PFSK-1 (cell line): ENCODE measurements around the gene PRKN.

Source experiments
- FOXP2 ChIP-seq: optimal IDR thresholded peaks from 2 replicates; pipeline ENCODE3; 2011; ENCODE audit warnings: borderline replicate concordance, control low read depth, inconsistent platforms; ENCODE audit not compliant: insufficient read depth; ENCODE audit errors: extremely low read length, extremely low read depth
- POLR2AphosphoS5 ChIP-seq: IDR thresholded peaks from 2 replicates; pipeline ENCODE4 v1.6.1; 2012; ENCODE audit warnings: low read depth, mild to moderate bottlenecking, control low read depth, low read length, moderate library complexity
- SIN3A ChIP-seq: IDR thresholded peaks from 2 replicates; pipeline ENCODE4 v1.6.1; 2012; ENCODE audit warnings: mild to moderate bottlenecking, low read length, moderate library complexity, borderline replicate concordance; ENCODE audit not compliant: insufficient read depth
- TAF1 ChIP-seq: IDR thresholded peaks from 2 replicates; pipeline ENCODE4 v1.6.1; 2012; ENCODE audit warnings: low read length, control low read depth, borderline replicate concordance; ENCODE audit not compliant: insufficient read depth
- TF ChIP-seq, protein P1 (sequence below), 2 experiments: IDR thresholded peaks; 2 replicates each; pipeline versions ENCODE4 v1.6.1 to v1.8.0; 2011 to 2012; ENCODE audit warnings: low read depth in 2 of 2, low read length in 2 of 2, control low read depth in 1 of 2, inconsistent platforms in 1 of 2, mild to moderate bottlenecking in 1 of 2, moderate library complexity in 1 of 2; ENCODE audit not compliant: insufficient read depth in 1 of 2

The PRKN gene

GRCh38 chr6:162140251-162140852 is 587.2 kb downstream of the PRKN start:
- TF ChIP-seq, protein P1, sequence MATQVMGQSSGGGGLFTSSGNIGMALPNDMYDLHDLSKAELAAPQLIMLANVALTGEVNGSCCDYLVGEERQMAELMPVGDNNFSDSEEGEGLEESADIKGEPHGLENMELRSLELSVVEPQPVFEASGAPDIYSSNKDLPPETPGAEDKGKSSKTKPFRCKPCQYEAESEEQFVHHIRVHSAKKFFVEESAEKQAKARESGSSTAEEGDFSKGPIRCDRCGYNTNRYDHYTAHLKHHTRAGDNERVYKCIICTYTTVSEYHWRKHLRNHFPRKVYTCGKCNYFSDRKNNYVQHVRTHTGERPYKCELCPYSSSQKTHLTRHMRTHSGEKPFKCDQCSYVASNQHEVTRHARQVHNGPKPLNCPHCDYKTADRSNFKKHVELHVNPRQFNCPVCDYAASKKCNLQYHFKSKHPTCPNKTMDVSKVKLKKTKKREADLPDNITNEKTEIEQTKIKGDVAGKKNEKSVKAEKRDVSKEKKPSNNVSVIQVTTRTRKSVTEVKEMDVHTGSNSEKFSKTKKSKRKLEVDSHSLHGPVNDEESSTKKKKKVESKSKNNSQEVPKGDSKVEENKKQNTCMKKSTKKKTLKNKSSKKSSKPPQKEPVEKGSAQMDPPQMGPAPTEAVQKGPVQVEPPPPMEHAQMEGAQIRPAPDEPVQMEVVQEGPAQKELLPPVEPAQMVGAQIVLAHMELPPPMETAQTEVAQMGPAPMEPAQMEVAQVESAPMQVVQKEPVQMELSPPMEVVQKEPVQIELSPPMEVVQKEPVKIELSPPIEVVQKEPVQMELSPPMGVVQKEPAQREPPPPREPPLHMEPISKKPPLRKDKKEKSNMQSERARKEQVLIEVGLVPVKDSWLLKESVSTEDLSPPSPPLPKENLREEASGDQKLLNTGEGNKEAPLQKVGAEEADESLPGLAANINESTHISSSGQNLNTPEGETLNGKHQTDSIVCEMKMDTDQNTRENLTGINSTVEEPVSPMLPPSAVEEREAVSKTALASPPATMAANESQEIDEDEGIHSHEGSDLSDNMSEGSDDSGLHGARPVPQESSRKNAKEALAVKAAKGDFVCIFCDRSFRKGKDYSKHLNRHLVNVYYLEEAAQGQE (IDR thresholded peaks at IDR 0.05; ENCODE audit: insufficient read depth in 1 of 2, low read depth in 2 of 2, low read length in 2 of 2): no peak
- TF ChIP-seq SIN3A: no peak
- TF ChIP-seq POLR2AphosphoS5: no peak
- no peak for TF ChIP-seq FOXP2
- no peak for TF ChIP-seq TAF1

DNA sequence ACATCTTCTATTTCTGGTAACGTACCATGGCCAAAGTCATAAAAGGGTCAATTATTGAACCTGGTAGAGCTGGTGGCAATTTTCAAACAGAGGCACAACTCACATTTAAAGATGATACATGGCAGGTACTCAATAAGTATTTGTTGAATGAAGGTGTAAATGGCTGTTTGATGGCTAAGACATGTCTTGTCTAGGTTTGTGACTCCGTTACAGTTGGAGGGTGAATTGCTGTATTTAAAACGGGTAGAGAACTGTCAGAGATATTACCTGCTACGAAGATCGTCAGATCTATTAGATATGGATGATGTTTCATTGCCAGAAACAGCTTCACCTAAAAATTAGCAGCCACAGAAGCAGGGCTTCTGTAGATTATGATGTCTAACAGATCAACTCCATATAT is 601.9 kb downstream of the PRKN start:
- TF ChIP-seq SIN3A (no peak), TAF1 (no peak)

DNA sequence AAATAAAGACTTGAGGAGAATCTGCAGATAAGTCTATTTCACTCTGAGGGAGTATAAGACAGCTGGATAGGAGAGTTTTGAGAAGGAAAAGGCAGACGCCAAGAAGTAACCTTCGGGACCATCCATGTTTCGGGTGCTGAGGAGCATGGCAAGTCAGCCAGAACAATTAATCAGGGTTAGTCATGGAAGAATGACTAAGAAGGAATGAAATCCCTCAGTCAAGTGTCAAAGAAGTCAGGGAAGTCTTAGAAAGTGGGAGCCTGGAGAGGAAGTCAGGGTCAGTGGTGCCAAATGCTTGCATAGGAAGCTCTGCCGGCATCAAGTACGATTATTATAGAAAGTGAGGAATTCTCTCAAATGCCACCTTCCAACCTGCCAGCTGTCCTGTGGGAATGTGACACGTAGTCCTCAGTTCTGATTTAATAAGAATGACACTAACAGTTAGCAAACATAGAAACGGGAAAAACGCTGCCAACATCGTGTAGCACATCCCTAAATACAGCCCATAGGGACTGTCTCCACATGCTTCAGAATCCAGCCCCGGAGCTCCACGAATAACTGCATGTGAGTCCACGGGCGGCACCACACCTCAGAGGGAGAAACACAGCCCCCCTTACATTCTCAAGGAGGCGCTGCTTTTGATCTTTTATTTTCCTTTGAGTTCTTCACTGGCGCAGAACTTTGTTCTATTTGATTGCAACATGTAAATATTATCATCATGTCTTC is 602.7 kb downstream of the PRKN start:
- TF ChIP-seq FOXP2: no peak
- TF ChIP-seq POLR2AphosphoS5: no peak
- TF ChIP-seq, protein P1 (IDR thresholded peaks at IDR 0.05; ENCODE audit: insufficient read depth in 1 of 2, low read depth in 2 of 2, low read length in 2 of 2): no peak
- TF ChIP-seq SIN3A: no peak
- no peak for TF ChIP-seq TAF1

DNA sequence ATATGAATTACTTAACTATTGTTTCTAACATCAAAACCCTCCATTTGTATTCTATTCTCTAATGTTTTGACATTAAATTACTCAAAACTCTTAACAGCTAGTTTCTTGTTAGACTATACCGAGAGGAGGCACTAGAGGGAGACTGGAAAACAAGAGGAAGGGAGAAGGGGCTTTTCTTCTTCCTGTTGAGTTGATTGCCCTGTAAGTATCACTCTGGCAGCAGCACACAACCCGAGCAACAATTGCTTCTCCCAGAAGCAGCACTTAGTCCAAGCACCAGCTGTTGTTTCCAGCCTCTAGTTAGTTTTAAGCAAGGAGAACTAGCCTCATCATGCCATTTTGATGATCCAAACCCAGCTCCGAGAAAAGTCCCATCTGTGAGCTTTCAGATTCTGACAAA is 603.8 kb downstream of the PRKN start:
- TF ChIP-seq SIN3A: no peak
- TF ChIP-seq, protein P1 (IDR thresholded peaks at IDR 0.05; ENCODE audit: insufficient read depth in 1 of 2, low read depth in 2 of 2, low read length in 2 of 2): no peak
- TF ChIP-seq FOXP2: no peak
- no peak for TF ChIP-seq POLR2AphosphoS5
- no peak for TF ChIP-seq TAF1

GRCh38 chr6:162119341-162119740 is 608.2 kb downstream of the PRKN start:
- TF ChIP-seq SIN3A: no peak
- TF ChIP-seq TAF1: no peak
- TF ChIP-seq, protein P1 (IDR thresholded peaks at IDR 0.05; ENCODE audit: insufficient read depth in 1 of 2, low read depth in 2 of 2, low read length in 2 of 2): no peak
- TF ChIP-seq FOXP2: no peak
